ENCODE data around the gene ZNF407.

DNA sequence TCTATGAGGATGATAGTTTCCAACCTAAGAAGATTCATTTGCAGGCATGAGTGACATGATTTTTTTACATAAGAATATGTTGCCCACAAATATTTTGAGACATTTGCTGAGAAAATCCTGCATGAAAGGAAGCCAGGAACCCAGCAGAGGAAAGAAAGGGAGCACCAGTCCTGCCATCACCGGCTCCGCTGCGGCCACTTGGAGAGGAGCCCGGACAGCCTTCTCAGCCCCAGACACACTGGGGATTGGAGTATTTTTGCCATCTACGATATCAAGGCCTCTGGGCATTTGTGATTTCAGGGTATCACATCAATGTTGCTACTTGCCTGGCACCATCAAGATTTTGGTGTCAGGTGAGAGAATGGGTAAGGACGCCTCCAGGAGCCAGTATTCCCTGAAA lies 383.0 kb downstream of the ZNF407 start:
- TF ChIP-seq, protein P1, sequence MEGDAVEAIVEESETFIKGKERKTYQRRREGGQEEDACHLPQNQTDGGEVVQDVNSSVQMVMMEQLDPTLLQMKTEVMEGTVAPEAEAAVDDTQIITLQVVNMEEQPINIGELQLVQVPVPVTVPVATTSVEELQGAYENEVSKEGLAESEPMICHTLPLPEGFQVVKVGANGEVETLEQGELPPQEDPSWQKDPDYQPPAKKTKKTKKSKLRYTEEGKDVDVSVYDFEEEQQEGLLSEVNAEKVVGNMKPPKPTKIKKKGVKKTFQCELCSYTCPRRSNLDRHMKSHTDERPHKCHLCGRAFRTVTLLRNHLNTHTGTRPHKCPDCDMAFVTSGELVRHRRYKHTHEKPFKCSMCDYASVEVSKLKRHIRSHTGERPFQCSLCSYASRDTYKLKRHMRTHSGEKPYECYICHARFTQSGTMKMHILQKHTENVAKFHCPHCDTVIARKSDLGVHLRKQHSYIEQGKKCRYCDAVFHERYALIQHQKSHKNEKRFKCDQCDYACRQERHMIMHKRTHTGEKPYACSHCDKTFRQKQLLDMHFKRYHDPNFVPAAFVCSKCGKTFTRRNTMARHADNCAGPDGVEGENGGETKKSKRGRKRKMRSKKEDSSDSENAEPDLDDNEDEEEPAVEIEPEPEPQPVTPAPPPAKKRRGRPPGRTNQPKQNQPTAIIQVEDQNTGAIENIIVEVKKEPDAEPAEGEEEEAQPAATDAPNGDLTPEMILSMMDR (IDR thresholded peaks at IDR 0.05), result no peak
- no peak for TF ChIP-seq POLR2A (IDR thresholded peaks at IDR 0.05)

All from heart left ventricle (tissue), 13 donors.